DND-41 (cell line): ENCODE data around the gene PNKD.

Source experiments
- CTCF ChIP-seq: IDR thresholded peaks from 2 replicates; pipeline ENCODE4 v1.5.1; 2012; ENCODE audit warnings: borderline replicate concordance, low read length, moderate library complexity, mild to moderate bottlenecking; ENCODE audit not compliant: poor library complexity, severe bottlenecking; ENCODE audit errors: extremely low read depth
- EZH2 ChIP-seq: IDR thresholded peaks from 3 replicates; pipeline ENCODE4 v1.6.1; 2012; ENCODE audit warnings: borderline replicate concordance, low read depth, mild to moderate bottlenecking, moderate library complexity, low read length, inconsistent platforms; ENCODE audit not compliant: severe bottlenecking

GRCh38 chr2:218341381-218341780, 71.1 kb downstream of the PNKD start:
- TF ChIP-seq CTCF (no peak), EZH2 (no peak)
